ENCODE data around the gene LHX4.

LHX4 gene

GRCh38 chr1:180270530-180271271 is 40.6 kb downstream of the LHX4 start:
- DNase-seq (ENCODE audit: low read depth in 1 of 2, low spot score in 1 of 2): no peak

GRCh38 chr1:180271272-180272255 is 41.5 kb downstream of the LHX4 start:
- no peak for DNase-seq (ENCODE audit: low read depth in 1 of 2, low spot score in 1 of 2)

DNA sequence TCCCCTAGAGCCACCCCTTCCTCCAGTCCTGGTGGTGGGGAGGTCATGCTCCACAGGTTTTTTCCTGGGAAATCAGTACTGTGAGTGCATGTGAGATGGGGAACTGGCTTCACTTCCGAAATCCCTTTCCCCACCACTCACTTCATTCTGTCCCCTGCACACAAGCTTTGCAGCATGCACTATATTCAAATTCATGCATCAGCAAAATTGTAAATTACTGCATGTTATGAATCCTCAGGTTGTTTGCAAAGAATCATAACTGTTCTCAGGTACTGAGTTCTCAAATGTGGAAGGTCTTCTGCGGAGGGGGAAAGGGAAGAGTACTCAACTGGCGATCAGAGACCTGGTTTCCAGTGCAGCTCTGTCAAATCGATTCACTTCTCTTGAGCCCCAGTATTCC is 42.3 kb downstream of the LHX4 start:
- no peak for DNase-seq (ENCODE audit: low read depth in 1 of 2, low spot score in 1 of 2)

GRCh38 chr1:180273066-180273465 is 43.0 kb downstream of the LHX4 start:
- no peak for DNase-seq (ENCODE audit: low read depth in 1 of 2, low spot score in 1 of 2)

DNA sequence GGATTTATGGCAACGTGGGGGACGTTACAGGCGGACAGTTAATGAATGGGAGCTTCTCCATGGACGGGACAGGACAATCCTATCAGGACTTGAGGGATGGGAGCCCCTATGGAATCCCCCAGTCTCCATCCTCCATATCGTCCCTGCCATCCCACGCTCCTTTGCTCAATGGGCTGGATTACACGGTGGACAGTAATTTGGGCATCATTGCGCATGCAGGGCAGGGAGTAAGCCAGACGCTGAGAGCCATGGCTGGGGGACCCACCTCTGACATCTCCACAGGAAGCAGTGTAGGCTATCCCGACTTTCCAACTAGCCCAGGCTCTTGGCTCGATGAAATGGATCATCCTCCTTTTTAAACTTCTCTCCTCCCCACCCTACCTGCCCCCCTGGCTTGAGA is 44.2 kb downstream of the LHX4 start:
- DNase-seq (ENCODE audit: low read depth in 1 of 2, low spot score in 1 of 2): no peak

- DNase-seq (ENCODE audit: low read depth in 1 of 2, low spot score in 1 of 2): no peak
These were observed 45.7 kb downstream of the LHX4 start for GRCh38 chr1:180275726-180276125.

GRCh38 chr1:180277476-180278193 is 47.6 kb downstream of the LHX4 start:
- no peak for DNase-seq (ENCODE audit: low read depth in 1 of 2, low spot score in 1 of 2)

DNA sequence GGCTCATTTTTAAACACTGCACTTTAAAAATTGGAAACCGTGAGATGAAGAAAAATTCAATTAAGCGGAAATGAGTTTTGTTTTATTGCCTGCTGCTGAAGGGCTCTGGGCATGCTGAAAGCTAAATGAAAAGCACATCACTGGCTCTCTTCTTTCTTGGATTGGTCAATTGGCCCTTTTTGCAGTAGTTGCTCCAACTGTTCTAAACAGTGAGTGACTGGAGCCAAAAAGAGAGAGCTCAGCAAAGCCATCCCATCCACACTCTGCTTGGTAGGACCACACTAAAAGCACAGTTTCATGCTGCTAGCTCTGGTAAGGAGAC is 48.1 kb downstream of the LHX4 start:
- no peak for DNase-seq (ENCODE audit: low read depth in 1 of 2, low spot score in 1 of 2)

DNA sequence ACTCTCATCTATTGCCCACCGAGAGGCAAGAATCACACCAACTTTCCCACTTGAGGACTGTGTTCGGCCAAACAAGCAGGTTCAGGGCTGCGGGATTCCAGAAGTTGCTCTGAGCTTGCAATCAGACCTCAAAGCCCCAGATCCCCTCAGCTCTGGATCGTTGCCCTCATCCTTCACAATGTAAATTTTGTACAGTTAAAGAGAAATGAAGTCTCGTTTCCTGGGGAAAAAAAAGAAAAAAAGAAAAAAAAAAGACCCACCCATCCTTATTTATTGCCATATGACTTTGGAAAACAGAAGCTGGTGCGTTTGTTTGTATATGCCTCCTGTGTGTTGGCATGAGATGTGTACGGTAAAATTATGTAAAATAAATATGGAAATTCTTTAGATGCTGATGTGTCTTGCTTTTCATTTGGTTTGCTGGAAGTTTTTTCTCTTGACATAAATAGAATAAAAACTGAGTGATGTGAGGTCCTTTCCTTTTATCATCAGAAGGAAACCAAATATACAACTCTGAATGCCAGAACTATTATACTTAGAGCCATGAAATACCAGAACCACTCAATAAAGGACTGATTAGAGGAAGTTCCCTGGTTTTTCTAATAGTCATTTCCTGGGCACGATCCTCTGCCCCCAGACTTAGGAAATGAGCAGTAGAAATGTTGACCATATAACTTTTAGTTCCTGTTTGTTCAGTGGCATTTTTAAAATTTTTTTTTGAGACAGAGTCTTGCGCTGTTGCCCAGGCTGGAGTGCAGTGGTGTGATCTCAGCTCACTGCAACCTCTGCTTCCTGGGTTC is 48.7 kb downstream of the LHX4 start:
- DNase-seq (ENCODE audit: low read depth in 1 of 2, low spot score in 1 of 2): no peak

- no peak for DNase-seq (ENCODE audit: low read depth in 1 of 2, low spot score in 1 of 2)
These were observed 49.6 kb downstream of the LHX4 start for GRCh38 chr1:180279651-180280050.

GRCh38 chr1:180280617-180281016 is 50.6 kb downstream of the LHX4 start:
- DNase-seq (ENCODE audit: low read depth in 1 of 2, low spot score in 1 of 2): no peak

- DNase-seq (ENCODE audit: low read depth in 1 of 2, low spot score in 1 of 2): no peak
These were observed 51.4 kb downstream of the LHX4 start for GRCh38 chr1:180281490-180281889.

- DNase-seq (ENCODE audit: low read depth in 1 of 2, low spot score in 1 of 2): no peak
These were observed 52.5 kb downstream of the LHX4 start for GRCh38 chr1:180282401-180283044.

DNA sequence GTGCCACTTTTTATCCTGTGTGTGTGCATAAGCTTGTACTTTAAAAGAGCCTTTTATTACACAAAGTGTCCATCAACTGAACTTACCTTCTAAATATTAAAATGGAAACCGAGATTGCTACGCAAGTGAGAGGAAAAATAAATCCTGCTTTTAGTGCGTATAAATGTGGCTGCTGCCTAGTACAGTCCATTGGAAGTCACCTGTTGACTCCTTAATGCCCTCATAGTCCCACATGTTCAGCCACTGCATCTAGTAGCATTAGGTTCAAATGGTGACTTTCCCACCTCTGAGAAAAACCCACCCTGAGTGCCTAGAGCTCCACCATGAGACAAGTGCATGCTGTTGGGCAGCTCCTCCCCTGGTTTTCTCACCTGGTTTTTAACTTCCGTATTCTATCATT is 53.0 kb downstream of the LHX4 start:
- DNase-seq (ENCODE audit: low read depth in 1 of 2, low spot score in 1 of 2): no peak

DNA sequence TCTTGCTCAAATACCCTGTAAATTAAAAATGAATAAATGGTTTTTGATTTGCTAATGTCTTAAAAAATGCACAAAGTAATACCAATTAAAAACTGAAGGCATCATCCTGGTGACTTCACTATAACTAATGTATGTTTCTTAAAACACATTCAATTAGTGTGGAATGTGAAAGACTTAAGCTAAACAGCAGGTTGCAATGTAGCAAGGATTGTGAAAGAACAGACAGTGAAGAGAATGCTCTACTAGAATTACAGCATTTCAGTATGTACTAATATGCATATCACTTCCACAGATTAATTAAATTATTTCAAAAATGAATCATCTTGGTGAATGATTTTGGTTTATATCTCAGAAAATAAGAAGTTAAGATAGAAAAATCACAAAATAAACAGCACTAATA is 56.4 kb downstream of the LHX4 start:
- no peak for DNase-seq (ENCODE audit: low read depth in 1 of 2, low spot score in 1 of 2)

DNA sequence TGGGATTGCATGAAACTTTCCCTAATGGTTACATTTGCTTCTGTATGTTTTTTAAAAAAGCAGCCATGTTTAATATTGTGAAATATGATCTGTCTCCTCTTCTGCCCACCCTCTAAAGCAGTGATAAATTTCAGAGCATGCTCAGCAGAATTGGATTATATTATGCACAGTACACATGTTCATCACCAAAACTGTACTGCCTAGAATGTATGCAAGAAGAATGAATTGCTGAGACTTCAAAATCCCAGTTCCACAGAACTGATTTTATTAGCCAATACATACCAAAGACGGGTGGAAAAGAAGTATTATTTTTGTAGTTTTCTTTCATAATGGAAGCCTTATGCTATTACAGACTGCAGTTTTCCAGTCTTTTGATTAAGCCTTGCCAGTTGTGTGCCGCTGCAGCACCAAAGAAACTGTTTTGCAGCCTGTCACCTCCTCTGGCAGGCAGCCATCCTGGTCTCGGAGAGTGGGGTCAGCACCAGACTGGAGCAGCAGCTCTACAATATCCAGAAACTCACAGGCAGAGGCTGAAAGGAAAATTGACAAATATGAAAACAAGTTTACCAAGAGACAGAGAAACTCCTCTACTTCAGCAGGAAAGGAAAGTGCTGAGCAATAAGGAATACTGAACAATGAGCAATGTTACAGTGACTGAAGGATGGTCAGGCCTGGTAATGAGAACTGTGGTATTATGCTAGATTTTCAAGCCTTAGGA is 58.1 kb downstream of the LHX4 start:
- DNase-seq (ENCODE audit: low read depth in 1 of 2, low spot score in 1 of 2): no peak

DNA sequence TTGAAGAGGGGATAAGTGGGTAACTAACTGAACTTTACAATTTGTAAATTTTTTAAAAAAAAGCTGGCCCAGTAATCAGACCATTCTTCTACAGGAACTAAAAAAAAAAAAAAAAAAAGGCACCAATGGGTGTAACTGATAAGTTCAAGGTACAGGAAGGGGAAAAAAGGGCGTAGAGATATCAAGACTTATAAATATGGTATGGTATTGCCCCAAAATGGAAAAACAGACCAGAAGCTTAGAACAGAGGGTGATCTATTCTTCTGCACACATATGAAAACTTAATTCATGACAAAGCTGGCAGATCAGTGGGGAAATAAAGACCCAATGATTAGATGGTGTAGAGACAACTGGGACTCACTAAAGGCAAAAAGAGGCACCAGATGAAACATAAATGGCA is 58.9 kb downstream of the LHX4 start:
- DNase-seq (ENCODE audit: low read depth in 1 of 2, low spot score in 1 of 2): no peak

GRCh38 chr1:180290265-180291001 is 60.4 kb downstream of the LHX4 start:
- DNase-seq (ENCODE audit: low read depth in 1 of 2, low spot score in 1 of 2): no peak

- DNase-seq (ENCODE audit: low read depth in 1 of 2, low spot score in 1 of 2): no peak
These were observed 60.9 kb downstream of the LHX4 start for GRCh38 chr1:180291004-180291403.

Measured in activated CD4-positive, alpha-beta T cell treated with anti-CD3 and anti-CD28 coated beads, Interleukin-2, amount 50 U/mL, for 24 hours (primary cell).